ENCODE data around the gene TRIM41.
A peak's percentile ranks its signal among the peaks of the same experiment; 100 is the strongest.
"Not testable (repeated sequence)": the region's sequence is repeated elsewhere in the genome, so short reads cannot be mapped to it uniquely, and the experiment has no call there.

The TRIM41 gene

DNA sequence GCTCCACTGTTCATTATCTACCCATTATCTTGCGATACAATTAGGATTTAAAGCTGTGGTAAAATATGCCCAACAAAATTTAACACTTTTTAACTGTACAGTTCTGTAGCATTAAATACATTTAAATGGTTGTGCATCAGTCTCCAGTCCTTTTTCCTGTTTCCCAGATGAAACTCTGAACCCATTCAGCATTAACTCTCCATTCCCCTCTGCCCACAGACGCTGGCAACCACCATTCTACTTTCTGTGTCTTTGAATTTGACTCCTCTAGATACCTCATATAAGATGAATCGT is 15.2 kb upstream of the TRIM41 start:
- no peak for DNase-seq (ENCODE audit: low read depth in 1 of 2, low spot score in 1 of 2)
- no peak for TF ChIP-seq JUND (IDR thresholded peaks at IDR 0.05; ENCODE audit: low read depth)
- in situ Hi-C loops (cut with HindIII; ENCODE audit: low pct_unique_long_range_greater_than_20kb, low sequenced_read_pairs): no loop called here

- in situ Hi-C loops (cut with HindIII; ENCODE audit: low pct_unique_long_range_greater_than_20kb, low sequenced_read_pairs); DNase-seq (ENCODE audit: low read depth in 1 of 2, low spot score in 1 of 2): not testable (repeated sequence)
Observed at GRCh38 chr5:181209006-181209405, 14.1 kb upstream of the TRIM41 start.

GRCh38 chr5:181210148-181210547 is 12.9 kb upstream of the TRIM41 start:
- DNase-seq (ENCODE audit: low read depth in 1 of 2, low spot score in 1 of 2); in situ Hi-C loops (cut with HindIII; ENCODE audit: low pct_unique_long_range_greater_than_20kb, low sequenced_read_pairs): not testable (repeated sequence)

DNA sequence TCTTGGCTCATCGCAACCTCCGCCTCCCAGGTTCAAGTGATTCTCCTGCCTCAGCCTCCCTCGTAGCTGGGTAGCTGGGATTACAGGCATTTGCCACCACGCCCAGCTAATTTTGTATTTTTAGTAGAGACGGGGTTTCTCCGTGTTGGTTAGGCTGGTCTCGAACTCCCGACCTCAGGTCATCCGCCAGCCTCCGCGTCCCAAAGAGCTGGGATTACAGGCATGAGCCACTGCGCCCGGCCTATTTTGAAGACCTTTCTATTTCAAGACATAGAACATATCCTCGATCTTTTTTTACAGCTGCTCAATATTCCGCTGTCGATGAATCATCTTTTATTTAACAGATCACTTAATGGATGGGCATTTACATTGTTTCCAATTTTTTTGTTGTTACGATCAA is 12.4 kb upstream of the TRIM41 start:
- DNase-seq (ENCODE audit: low read depth in 1 of 2, low spot score in 1 of 2); in situ Hi-C loops (cut with HindIII; ENCODE audit: low pct_unique_long_range_greater_than_20kb, low sequenced_read_pairs): not testable (repeated sequence)

GRCh38 chr5:181211208-181211607 is 11.9 kb upstream of the TRIM41 start:
- no peak for DNase-seq (ENCODE audit: low read depth in 1 of 2, low spot score in 1 of 2)
- no peak for TF ChIP-seq JUND (IDR thresholded peaks at IDR 0.05; ENCODE audit: low read depth)
- in situ Hi-C loops (cut with HindIII; ENCODE audit: low pct_unique_long_range_greater_than_20kb, low sequenced_read_pairs): no loop called here

DNA sequence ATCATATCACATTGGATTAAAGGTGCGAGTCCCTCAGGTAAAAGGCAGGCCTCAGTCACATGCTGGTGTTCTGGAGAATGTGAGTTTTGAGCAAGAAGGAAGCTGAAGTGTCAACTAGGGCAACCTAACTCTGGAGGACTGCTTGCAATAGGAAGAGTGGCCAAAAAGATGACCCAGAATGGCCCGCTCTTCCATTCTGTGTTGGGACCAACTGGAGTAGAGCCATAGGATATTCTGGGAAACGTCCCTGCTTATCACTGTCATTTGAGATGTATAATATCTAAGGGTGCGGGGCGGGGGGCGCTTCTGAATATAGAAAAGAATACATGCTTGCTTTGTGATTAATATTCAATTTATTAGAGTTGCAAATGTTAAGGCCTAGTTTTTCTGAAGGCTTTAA is 11.0 kb upstream of the TRIM41 start:
- TF ChIP-seq JUND (IDR thresholded peaks at IDR 0.05; ENCODE audit: low read depth): no peak

GRCh38 chr5:181212934-181213333 is 10.1 kb upstream of the TRIM41 start:
- DNase-seq (ENCODE audit: low read depth in 1 of 2, low spot score in 1 of 2): no peak
- in situ Hi-C loops (cut with HindIII; ENCODE audit: low pct_unique_long_range_greater_than_20kb, low sequenced_read_pairs): no loop called here
- TF ChIP-seq JUND (IDR thresholded peaks at IDR 0.05; ENCODE audit: low read depth): no peak

More for the DNA sequence above, 11.0 kb upstream of the TRIM41 start:
- DNase-seq (ENCODE audit: low read depth in 1 of 2, low spot score in 1 of 2): no peak
- in situ Hi-C loops (cut with HindIII; ENCODE audit: low pct_unique_long_range_greater_than_20kb, low sequenced_read_pairs): no loop called here

DNA sequence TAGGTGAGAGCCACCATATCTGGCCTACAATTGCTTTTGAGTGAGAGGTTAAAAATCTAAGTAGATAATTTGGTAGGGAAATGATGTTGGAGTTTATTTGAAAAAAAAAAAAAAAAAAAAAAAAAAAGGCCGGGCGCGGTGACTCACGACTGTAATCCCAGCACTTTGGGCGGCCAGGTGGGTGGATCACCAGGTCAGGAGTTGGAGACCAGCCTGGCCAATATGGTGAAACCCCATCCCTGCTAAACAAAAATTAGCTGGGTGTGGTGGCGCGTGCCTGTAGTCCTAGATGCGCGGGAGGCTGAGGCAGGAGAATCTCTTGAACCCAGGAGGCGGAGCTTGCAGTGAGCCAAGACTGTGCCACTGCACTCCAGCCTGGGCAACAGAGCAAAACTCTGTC is 8.8 kb upstream of the TRIM41 start:
- in situ Hi-C loops (cut with HindIII; ENCODE audit: low pct_unique_long_range_greater_than_20kb, low sequenced_read_pairs); DNase-seq (ENCODE audit: low read depth in 1 of 2, low spot score in 1 of 2): not testable (repeated sequence)

DNA sequence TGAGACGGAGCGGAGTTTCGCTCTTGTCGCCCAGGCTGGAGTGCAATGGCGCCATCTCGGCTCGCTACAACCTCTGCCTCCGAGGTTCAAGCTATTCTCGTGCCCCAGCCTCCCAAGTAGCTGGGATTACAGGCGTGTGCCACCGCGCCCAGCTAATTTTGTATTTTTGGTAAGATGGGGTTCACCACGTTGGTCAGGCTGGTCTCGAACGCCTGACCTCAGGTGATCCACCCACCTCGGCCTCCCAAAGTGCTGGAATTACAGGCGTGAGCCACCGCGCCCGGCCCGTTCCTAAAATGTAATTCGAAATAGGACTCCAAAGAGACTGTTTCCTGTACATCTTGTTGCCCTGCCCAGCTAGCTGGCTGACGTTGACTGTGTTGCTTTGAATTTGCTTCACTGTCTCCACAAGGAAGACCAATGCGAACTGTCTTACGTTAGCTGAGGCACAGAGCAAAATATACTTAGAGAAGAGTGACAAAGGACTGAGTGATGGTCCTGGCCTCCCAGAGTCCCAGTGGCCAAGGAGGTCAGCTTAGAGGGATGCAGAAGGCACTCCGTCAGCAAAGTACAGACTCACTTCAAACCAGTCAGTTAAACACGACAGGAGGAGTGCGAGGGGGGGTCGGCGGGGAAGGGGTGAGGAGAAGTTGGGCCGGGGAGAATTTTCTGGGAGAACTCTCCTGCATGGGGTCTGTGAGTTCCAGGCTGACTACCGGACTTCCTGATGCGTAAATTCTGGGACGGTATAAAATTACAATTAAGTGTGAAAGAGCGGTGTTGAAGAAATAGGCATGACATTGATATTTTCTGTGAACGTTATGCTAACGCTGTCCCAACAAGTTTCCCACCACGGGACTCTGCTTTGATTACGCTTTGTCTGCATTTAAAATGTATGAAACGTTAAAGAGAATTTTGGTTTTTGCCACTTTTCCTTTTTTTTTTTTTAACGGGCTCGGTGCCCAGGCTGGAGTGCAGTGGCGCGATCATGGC is 6.8 kb upstream of the TRIM41 start:
- no peak for TF ChIP-seq JUND (IDR thresholded peaks at IDR 0.05; ENCODE audit: low read depth)
- peak in 1 of 2 experiments; percentile 73 for DNase-seq (ENCODE audit: low read depth in 1 of 2, low spot score in 1 of 2)
- in situ Hi-C loops (cut with HindIII; ENCODE audit: low pct_unique_long_range_greater_than_20kb, low sequenced_read_pairs): no loop called here

GRCh38 chr5:181217111-181217802 is 5.8 kb upstream of the TRIM41 start:
- peak in 1 of 2 experiments; percentile 60 for DNase-seq (ENCODE audit: low read depth in 1 of 2, low spot score in 1 of 2)
- in situ Hi-C loops (cut with HindIII; ENCODE audit: low pct_unique_long_range_greater_than_20kb, low sequenced_read_pairs): no loop called here

DNA sequence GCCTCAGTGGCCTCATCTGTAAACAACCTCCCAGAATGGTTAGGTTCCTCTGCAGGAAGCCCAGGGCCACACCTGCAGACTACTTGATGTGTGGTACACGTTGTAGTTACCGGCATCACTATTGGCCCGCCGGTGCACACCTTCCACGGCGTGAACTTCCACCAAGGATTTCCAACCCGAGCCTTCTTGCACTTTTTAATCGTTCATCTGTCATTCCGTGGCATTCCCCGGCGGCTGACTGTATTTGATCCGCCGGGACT is 5.3 kb upstream of the TRIM41 start:
- TF ChIP-seq JUND (IDR thresholded peaks at IDR 0.05; ENCODE audit: low read depth): no peak
- in situ Hi-C loops (cut with HindIII; ENCODE audit: low pct_unique_long_range_greater_than_20kb, low sequenced_read_pairs): no loop called here
- no peak for DNase-seq (ENCODE audit: low read depth in 1 of 2, low spot score in 1 of 2)

More at GRCh38 chr5:181217111-181217802, 5.8 kb upstream of the TRIM41 start:
- no peak for TF ChIP-seq JUND (IDR thresholded peaks at IDR 0.05; ENCODE audit: low read depth)

DNA sequence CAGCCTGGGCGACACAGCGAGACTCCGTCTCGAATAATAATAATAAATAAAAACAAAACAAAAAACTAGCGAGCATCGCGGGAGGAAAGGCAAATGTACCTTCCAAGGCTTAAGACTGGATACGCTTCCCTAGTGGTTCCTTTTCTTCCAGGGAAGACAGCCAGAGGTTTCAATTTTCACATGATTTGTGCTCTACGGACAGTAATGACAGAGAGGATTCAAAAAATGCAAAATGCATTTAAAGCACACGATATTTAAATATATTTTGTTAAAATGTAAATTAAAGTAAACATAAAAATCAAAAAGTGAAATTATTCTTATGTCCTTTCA is 4.3 kb upstream of the TRIM41 start:
- in situ Hi-C loops (cut with HindIII; ENCODE audit: low pct_unique_long_range_greater_than_20kb, low sequenced_read_pairs): no loop called here
- no peak for DNase-seq (ENCODE audit: low read depth in 1 of 2, low spot score in 1 of 2)
- TF ChIP-seq JUND (IDR thresholded peaks at IDR 0.05; ENCODE audit: low read depth): no peak

DNA sequence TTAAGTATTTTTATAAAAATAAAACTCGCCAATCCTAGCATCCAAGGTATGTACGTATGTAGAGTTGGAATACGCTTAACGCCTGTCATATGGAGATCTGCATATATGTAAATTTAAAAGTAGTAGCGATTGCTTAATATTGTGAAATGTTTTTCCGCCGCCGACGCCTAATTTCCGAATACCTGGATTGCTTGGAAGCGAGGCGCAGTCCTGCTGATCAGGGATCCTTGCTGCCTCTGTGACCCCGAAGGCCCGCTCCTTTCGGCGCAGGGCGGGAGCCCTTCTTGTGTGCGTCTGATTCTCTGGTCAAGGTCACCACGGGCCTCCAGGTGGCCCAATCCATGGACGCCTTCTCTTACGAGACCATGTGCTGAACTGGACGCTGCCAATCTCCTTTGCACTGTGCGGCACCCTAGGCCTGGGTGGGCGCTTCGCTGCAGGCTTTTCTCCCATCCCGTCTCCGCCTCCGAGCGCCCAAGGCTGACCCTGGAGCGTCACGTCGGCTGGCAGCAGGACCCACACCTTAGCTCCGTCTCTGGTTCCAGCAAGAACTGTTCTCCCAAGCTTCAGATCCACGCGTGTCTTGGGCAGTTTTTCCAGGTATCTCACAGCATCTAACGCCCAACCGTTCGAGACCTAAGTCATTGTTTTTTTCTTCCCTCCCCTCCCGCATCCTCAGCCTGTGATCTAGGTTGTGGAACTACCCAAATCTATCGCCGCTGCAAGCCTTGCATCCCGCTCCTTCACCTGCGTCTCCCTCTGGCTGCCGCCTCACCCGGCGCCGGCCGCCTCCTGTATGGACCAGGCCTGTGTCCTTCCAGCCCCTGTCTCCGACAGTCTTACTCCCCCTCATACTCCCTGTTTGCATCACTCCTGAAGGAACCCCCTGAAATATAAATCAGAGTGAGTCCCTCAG is 3.6 kb upstream of the TRIM41 start:
- no peak for TF ChIP-seq JUND (IDR thresholded peaks at IDR 0.05; ENCODE audit: low read depth)
- no peak for DNase-seq (ENCODE audit: low read depth in 1 of 2, low spot score in 1 of 2)
- in situ Hi-C loops (cut with HindIII; ENCODE audit: low pct_unique_long_range_greater_than_20kb, low sequenced_read_pairs): no loop called here

All from T47D (cell line).